ENCODE data around the gene HDHD2.

Gene HDHD2

GRCh38 chr18:47146206-47146605, 4.1 kb downstream of the HDHD2 start:
- no peak for DNase-seq (ENCODE audit: low read depth)

GRCh38 chr18:47143899-47144485, 6.3 kb downstream of the HDHD2 start:
- DNase-seq (ENCODE audit: low read depth) = no peak

GRCh38 chr18:47143153-47143552, 7.1 kb downstream of the HDHD2 start:
- DNase-seq (ENCODE audit: low read depth) = no peak

- DNase-seq (ENCODE audit: low read depth) = no peak
These were observed 9.0 kb downstream of the HDHD2 start for GRCh38 chr18:47141289-47141688.

- DNase-seq (ENCODE audit: low read depth) = no peak
These were observed 29.2 kb downstream of the HDHD2 start for GRCh38 chr18:47121146-47121545.

GRCh38 chr18:47120428-47120827, 29.9 kb downstream of the HDHD2 start:
- no peak for DNase-seq (ENCODE audit: low read depth)

- no peak for DNase-seq (ENCODE audit: low read depth)
These were observed 31.3 kb downstream of the HDHD2 start for GRCh38 chr18:47118981-47119380.

- DNase-seq (ENCODE audit: low read depth) = no peak
These were observed 35.1 kb downstream of the HDHD2 start for GRCh38 chr18:47115205-47115604.

- no peak for DNase-seq (ENCODE audit: low read depth)
These were observed 36.3 kb downstream of the HDHD2 start for GRCh38 chr18:47113796-47114540.

- no peak for DNase-seq (ENCODE audit: low read depth)
These were observed 39.6 kb downstream of the HDHD2 start for GRCh38 chr18:47110492-47111274.

GRCh38 chr18:47109720-47110119, 40.6 kb downstream of the HDHD2 start:
- DNase-seq (ENCODE audit: low read depth) = no peak

GRCh38 chr18:47108998-47109405, 41.3 kb downstream of the HDHD2 start:
- no peak for DNase-seq (ENCODE audit: low read depth)

GRCh38 chr18:47108373-47108772, 41.9 kb downstream of the HDHD2 start:
- DNase-seq (ENCODE audit: low read depth) = no peak

- DNase-seq (ENCODE audit: low read depth) = peak; percentile 36
These were observed 50.0 kb downstream of the HDHD2 start for GRCh38 chr18:47100212-47100831.

- DNase-seq (ENCODE audit: low read depth) = no peak
These were observed 54.5 kb downstream of the HDHD2 start for GRCh38 chr18:47095810-47096209.

- DNase-seq (ENCODE audit: low read depth) = no peak
These were observed 62.6 kb downstream of the HDHD2 start for GRCh38 chr18:47087676-47088075.

GRCh38 chr18:47081578-47081977, 68.7 kb downstream of the HDHD2 start:
- no peak for DNase-seq (ENCODE audit: low read depth)

- no peak for DNase-seq (ENCODE audit: low read depth)
These were observed 69.4 kb downstream of the HDHD2 start for GRCh38 chr18:47080872-47081271.

- DNase-seq (ENCODE audit: low read depth) = no peak
These were observed 73.2 kb downstream of the HDHD2 start for GRCh38 chr18:47077111-47077510.

GRCh38 chr18:47075098-47075883, 75.0 kb downstream of the HDHD2 start:
- DNase-seq (ENCODE audit: low read depth) = no peak

- no peak for DNase-seq (ENCODE audit: low read depth)
These were observed 82.7 kb downstream of the HDHD2 start for GRCh38 chr18:47067648-47068047.

- DNase-seq (ENCODE audit: low read depth) = no peak
These were observed 87.2 kb downstream of the HDHD2 start for GRCh38 chr18:47063096-47063495.
